HEK293 (cell line): ENCODE measurements around the gene USP9Y.

ENCODE experiments used
- OSR2 ChIP-seq: fragments of 450-650 bp; formaldehyde crosslinking; IDR thresholded peaks from 2 replicates; pipeline ENCODE4 v1.5.1; 2016; ENCODE audit warnings: missing biosample characterization, missing genetic modification characterization
- SETDB1 ChIP-seq: IDR thresholded peaks from one replicate; pipeline ENCODE4 v1.6.1; 2017; ENCODE audit warnings: mild to moderate bottlenecking, low read length, moderate library complexity, mixed read lengths; ENCODE audit not compliant: insufficient read length
- TCF7L2 ChIP-seq: IDR thresholded peaks from 2 replicates; pipeline ENCODE4 v1.6.1; 2011; ENCODE audit warnings: low read depth, mild to moderate bottlenecking, inconsistent platforms, low read length, moderate library complexity, borderline replicate concordance
- ZBTB1 ChIP-seq: fragments of 450-650 bp; formaldehyde crosslinking; IDR thresholded peaks from 2 replicates; pipeline ENCODE4 v1.5.1; 2016; ENCODE audit warnings: missing biosample characterization, missing genetic modification characterization
- ZIC2 ChIP-seq: fragments of 450-650 bp; formaldehyde crosslinking; IDR thresholded peaks from 2 replicates; pipeline ENCODE4 v1.5.1; 2016; ENCODE audit warnings: missing biosample characterization, missing genetic modification characterization
- ZNF10 ChIP-seq: fragments of 450-650 bp; formaldehyde crosslinking; IDR thresholded peaks from 2 replicates; pipeline ENCODE4 v1.5.1; 2017; ENCODE audit warnings: missing biosample characterization, missing genetic modification characterization
- ZNF274 ChIP-seq, 2 experiments: fragments of 200-500 bp in 1 of 2; fragments of 450-650 bp in 1 of 2; sonication (Bioruptor generic) in 1 of 2; formaldehyde crosslinking in 1 of 2; IDR thresholded peaks; 2 replicates each; pipeline versions ENCODE4 v1.5.1 to v1.6.1; 2014 to 2016; ENCODE audit warnings: borderline replicate concordance in 1 of 2, inconsistent platforms in 1 of 2, low read length in 1 of 2, missing biosample characterization in 1 of 2, missing genetic modification characterization in 1 of 2
- ZNF335 ChIP-seq: fragments of 450-650 bp; formaldehyde crosslinking; conservative IDR thresholded peaks from 2 replicates; pipeline ENCODE4 v1.5.1; 2016; ENCODE audit warnings: missing biosample characterization, missing genetic modification characterization
- TF ChIP-seq, protein P1 (sequence below): fragments of 450-650 bp; formaldehyde crosslinking; IDR thresholded peaks from 2 replicates; pipeline ENCODE4 v1.5.1; 2016; ENCODE audit warnings: missing biosample characterization, missing genetic modification characterization

- no peak for TF ChIP-seq TCF7L2
- TF ChIP-seq OSR2, result no peak
- TF ChIP-seq, protein P1, sequence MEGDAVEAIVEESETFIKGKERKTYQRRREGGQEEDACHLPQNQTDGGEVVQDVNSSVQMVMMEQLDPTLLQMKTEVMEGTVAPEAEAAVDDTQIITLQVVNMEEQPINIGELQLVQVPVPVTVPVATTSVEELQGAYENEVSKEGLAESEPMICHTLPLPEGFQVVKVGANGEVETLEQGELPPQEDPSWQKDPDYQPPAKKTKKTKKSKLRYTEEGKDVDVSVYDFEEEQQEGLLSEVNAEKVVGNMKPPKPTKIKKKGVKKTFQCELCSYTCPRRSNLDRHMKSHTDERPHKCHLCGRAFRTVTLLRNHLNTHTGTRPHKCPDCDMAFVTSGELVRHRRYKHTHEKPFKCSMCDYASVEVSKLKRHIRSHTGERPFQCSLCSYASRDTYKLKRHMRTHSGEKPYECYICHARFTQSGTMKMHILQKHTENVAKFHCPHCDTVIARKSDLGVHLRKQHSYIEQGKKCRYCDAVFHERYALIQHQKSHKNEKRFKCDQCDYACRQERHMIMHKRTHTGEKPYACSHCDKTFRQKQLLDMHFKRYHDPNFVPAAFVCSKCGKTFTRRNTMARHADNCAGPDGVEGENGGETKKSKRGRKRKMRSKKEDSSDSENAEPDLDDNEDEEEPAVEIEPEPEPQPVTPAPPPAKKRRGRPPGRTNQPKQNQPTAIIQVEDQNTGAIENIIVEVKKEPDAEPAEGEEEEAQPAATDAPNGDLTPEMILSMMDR, result no peak
- no peak for TF ChIP-seq ZIC2 (tag by site-specific recombination)
- no peak for TF ChIP-seq ZNF335
- no peak for TF ChIP-seq SETDB1
- TF ChIP-seq ZNF10 (tag by site-specific recombination), result no peak
- no peak for TF ChIP-seq ZBTB1 (tag by site-specific recombination)
- TF ChIP-seq ZNF274 (IDR thresholded peaks at IDR 0.05; ENCODE audit: low read length), result no peak
- TF ChIP-seq ZNF274 (tag by site-specific recombination; IDR thresholded peaks at IDR 0.05; ENCODE audit: borderline replicate concordance), result no peak
These were observed 197.6 kb downstream of the USP9Y start for GRCh38 chrY:12898604-12899003.
